Mucosa of stomach (tissue), 1 donor: ENCODE results near the gene MAGEE1.

ENCODE experiments used
- H3K27me3 ChIP-seq: one replicate; pipeline ENCODE4 v1.7.0; 2013; ENCODE audit warnings: mild to moderate bottlenecking, low read length; ENCODE audit not compliant: control insufficient read depth, insufficient read depth
- H3K36me3 ChIP-seq: one replicate; pipeline ENCODE4 v1.7.0; 2013; ENCODE audit warnings: low read length; ENCODE audit not compliant: control insufficient read depth, insufficient read depth
- H3K4me1 ChIP-seq: one replicate; pipeline ENCODE4 v1.7.0; 2013; ENCODE audit warnings: mild to moderate bottlenecking, low read length; ENCODE audit not compliant: control insufficient read depth, insufficient read depth
- H3K4me3 ChIP-seq: one replicate; pipeline ENCODE4 v1.7.0; 2013; ENCODE audit warnings: low read length
- H3K9ac ChIP-seq: one replicate; pipeline ENCODE4 v1.7.0; 2013; ENCODE audit warnings: mild to moderate bottlenecking, low read length, moderate library complexity
- H3K9me3 ChIP-seq: one replicate; pipeline ENCODE4 v1.7.0; 2013; ENCODE audit warnings: mild to moderate bottlenecking, low read length, moderate library complexity; ENCODE audit not compliant: control insufficient read depth
- donor health status: Pancreatic carcinoma.

The MAGEE1 gene, protein sequence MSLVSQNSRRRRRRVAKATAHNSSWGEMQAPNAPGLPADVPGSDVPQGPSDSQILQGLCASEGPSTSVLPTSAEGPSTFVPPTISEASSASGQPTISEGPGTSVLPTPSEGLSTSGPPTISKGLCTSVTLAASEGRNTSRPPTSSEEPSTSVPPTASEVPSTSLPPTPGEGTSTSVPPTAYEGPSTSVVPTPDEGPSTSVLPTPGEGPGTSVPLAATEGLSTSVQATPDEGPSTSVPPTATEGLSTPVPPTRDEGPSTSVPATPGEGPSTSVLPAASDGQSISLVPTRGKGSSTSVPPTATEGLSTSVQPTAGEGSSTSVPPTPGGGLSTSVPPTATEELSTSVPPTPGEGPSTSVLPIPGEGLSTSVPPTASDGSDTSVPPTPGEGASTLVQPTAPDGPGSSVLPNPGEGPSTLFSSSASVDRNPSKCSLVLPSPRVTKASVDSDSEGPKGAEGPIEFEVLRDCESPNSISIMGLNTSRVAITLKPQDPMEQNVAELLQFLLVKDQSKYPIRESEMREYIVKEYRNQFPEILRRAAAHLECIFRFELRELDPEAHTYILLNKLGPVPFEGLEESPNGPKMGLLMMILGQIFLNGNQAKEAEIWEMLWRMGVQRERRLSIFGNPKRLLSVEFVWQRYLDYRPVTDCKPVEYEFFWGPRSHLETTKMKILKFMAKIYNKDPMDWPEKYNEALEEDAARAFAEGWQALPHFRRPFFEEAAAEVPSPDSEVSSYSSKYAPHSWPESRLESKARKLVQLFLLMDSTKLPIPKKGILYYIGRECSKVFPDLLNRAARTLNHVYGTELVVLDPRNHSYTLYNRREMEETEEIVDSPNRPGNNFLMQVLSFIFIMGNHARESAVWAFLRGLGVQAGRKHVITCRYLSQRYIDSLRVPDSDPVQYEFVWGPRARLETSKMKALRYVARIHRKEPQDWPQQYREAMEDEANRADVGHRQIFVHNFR

DNA sequence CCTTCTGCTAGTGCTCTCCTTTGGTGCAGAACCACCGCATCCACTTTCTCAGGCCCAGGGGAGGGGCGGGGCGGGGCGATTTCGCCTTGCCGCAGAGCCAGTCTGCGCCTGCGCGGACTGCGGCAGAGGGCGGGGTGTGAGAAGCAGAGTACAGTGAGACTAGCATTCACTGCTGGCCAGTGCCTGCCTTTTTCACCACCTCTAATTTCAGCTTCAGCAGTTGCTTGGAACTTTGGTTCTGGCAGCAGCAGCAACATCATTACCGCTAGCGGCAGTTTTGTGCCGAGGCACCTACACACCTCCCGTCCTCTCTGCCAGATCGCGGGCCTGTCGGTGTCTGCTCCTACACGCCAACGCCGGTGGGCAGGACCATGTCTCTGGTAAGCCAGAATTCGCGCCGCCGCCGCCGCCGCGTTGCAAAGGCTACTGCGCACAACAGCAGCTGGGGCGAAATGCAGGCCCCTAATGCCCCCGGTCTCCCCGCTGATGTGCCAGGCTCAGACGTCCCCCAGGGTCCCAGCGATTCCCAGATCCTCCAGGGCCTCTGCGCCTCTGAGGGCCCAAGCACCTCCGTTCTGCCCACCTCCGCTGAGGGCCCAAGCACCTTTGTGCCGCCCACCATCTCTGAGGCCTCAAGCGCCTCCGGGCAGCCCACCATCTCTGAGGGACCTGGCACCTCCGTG is at the start of gene MAGEE1:
Gene MAGEE1 (plus strand): TSS at position 151 of the 683 bp plus-strand sequence. CDS start 221 bp downstream, at position 372.
- no peaks in the 10 kb centered on the region for H3K9me3 ChIP-seq
- H3K9ac ChIP-seq, result peak within 1 kb of the TSS; percentile 55
- H3K36me3 ChIP-seq, result no peaks in the 10 kb centered on the region
- no peaks in the 10 kb centered on the region for H3K4me1 ChIP-seq
- peak within 1 kb of the TSS; percentile 60 for H3K4me3 ChIP-seq
- H3K27me3 ChIP-seq, result no peaks in the 10 kb centered on the region

GRCh38 chrX:76398970-76399369 is 28.5 kb upstream of the MAGEE1 start:
- H3K4me1 ChIP-seq, result no peaks in the 10 kb centered on the region
- H3K9me3 ChIP-seq, result no peaks in the 10 kb centered on the region
- H3K36me3 ChIP-seq, result no peaks in the 10 kb centered on the region
- no peaks in the 10 kb centered on the region for H3K27me3 ChIP-seq
- no peak overlapping the region for H3K4me3 ChIP-seq
- H3K9ac ChIP-seq, result no peak overlapping the region

DNA sequence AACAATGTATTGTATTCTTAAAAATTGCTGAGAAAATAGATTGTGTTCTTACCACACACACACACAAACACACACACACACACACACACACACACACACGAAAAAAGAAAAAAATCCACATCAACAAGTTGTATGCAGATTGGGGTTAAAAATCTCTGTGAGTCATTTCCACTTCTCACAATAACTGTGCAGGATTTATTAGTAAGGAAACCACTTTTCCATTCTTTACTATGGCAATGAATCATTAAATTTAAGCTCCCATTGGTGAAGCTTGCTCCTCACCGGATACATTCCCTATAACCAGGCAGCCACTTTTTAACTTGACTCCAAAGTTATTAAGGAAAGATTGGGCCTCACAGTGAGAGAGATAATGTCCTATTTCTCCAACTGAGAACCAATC is 19.7 kb upstream of the MAGEE1 start:
- Histone ChIP-seq H3K36me3 (no peaks in the 10 kb centered on the region), H3K9me3 (no peaks in the 10 kb centered on the region), H3K27me3 (no peaks in the 10 kb centered on the region), H3K4me3 (no peak overlapping the region), H3K9ac (no peak overlapping the region), H3K4me1 (no peaks in the 10 kb centered on the region)

DNA sequence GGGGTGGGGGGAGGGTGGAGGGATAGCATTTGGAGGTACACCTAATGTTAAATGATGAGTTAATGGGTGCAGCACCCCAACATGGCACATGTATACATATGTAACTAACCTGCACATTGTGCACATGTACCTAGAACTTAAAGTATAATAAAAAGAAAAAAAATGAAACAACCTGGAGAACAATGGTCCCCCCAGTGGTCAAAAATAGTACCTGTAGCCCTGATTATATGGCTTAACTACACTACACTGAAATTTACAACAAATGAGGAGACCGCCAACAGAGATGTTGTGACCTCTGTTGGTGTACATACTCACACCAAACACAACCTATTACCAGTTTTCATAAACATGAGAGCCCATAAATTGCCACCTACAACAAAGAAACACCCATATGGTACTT is 7.3 kb upstream of the MAGEE1 start:
- H3K4me1 ChIP-seq, result no peaks in the 10 kb centered on the region
- H3K27me3 ChIP-seq, result no peaks in the 10 kb centered on the region
- H3K9ac ChIP-seq, result no peak overlapping the region
- no peak overlapping the region for H3K4me3 ChIP-seq
- H3K9me3 ChIP-seq, result no peaks in the 10 kb centered on the region
- no peaks in the 10 kb centered on the region for H3K36me3 ChIP-seq

- Histone ChIP-seq H3K4me3 (peak overlapping the region; percentile 60), H3K27me3 (no peaks in the 10 kb centered on the region), H3K9me3 (no peaks in the 10 kb centered on the region), H3K9ac (peak overlapping the region; percentile 55), H3K36me3 (no peaks in the 10 kb centered on the region), H3K4me1 (no peaks in the 10 kb centered on the region)
These were observed 977 bp downstream of the MAGEE1 start for GRCh38 chrX:76428243-76429130.

DNA sequence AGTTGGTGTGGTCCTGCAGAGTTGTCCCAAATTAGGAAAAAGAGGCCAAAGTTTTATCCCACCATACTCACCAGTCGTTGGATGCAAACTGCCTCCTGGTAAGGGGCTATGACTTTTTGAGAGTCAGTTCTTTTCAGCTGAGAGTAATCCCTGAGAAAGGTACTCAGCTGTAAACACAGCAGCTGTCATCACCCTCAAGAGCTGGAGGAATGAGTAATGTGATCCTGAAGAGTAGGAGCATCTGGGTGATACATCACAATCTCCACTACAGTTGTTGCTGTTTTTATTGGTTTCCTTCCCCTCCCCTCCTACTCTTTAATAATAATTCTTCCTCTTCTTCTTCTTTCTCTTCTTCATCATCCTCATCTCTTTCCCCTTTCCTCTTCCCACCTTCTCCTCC is 5.7 kb downstream of the MAGEE1 start:
- Histone ChIP-seq H3K4me1 (no peaks in the 10 kb centered on the region), H3K9ac (no peak overlapping the region), H3K9me3 (no peaks in the 10 kb centered on the region), H3K4me3 (no peak overlapping the region), H3K27me3 (no peaks in the 10 kb centered on the region), H3K36me3 (no peaks in the 10 kb centered on the region)

DNA sequence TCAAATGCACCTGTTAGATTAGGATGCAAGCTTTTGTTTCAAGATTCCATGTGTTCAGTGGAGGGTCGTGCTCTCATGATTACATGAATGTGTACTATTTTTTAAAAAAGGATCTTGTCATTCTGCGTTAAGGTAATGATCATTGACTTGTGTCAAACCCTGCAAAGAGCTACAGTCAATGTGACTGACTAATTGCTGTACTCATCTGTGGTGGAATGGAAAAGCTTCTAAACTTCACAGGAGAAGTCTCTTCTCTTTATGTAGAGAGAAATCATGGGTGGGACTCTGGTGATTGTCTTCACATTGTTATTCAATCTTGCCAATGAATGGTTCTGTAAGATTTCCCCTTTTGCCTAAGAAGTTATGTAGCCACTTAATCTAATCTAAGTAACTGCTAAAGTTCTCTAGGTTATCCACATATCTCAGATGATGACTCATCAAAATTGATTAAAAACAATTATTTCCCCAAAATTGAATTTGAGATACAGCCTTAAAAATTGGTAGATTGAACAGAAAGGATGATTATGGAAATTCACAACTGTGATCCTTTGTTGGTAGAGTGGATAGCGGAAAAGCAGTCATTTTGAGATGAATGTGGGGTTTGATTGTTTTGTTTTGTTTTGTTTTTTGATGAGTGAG is 6.7 kb downstream of the MAGEE1 start:
- Histone ChIP-seq H3K4me1 (no peaks in the 10 kb centered on the region), H3K27me3 (no peaks in the 10 kb centered on the region), H3K36me3 (no peaks in the 10 kb centered on the region), H3K4me3 (no peak overlapping the region), H3K9me3 (no peaks in the 10 kb centered on the region), H3K9ac (no peak overlapping the region)

- no peaks in the 10 kb centered on the region for H3K4me1 ChIP-seq
- H3K4me3 ChIP-seq, result no peak overlapping the region
- H3K9me3 ChIP-seq, result no peaks in the 10 kb centered on the region
- no peaks in the 10 kb centered on the region for H3K27me3 ChIP-seq
- no peak overlapping the region for H3K9ac ChIP-seq
- no peaks in the 10 kb centered on the region for H3K36me3 ChIP-seq
These were observed 11.7 kb downstream of the MAGEE1 start for GRCh38 chrX:76439188-76439587.

DNA sequence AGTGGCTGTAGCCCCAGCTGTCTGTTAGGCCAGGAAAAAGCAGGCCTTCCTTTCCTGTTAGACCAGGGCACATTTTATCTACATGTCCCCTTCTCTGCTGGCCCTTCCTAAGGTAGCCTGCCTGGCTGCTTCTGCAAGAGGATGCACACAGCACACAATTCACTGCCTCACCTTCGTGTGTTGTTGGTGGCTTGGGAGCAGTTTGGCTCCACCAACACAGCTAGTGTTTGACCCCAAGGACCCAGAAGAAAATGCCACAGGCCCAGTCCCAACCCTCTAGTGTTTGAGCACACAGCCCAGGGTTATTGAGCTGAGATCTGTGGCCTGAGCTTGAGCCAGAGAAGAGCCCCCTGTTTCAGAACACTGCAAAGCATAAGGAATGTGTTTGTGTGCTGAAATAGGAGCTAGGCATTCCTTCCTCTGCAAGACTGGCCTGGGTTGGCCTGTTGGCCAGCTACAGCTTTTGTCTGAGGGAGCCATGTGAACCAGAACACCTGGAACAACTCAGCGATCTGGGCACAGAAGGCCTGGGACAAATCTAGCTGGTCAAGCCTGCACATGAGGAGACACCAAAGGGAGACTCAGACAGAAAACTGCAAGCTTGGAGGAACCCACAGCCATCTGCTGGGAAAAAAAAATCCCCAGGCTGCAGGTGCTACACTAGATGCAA is 26.4 kb downstream of the MAGEE1 start:
- no peaks in the 10 kb centered on the region for H3K4me1 ChIP-seq
- no peaks in the 10 kb centered on the region for H3K27me3 ChIP-seq
- H3K9ac ChIP-seq, result no peak overlapping the region
- H3K9me3 ChIP-seq, result no peaks in the 10 kb centered on the region
- no peak overlapping the region for H3K4me3 ChIP-seq
- no peaks in the 10 kb centered on the region for H3K36me3 ChIP-seq

DNA sequence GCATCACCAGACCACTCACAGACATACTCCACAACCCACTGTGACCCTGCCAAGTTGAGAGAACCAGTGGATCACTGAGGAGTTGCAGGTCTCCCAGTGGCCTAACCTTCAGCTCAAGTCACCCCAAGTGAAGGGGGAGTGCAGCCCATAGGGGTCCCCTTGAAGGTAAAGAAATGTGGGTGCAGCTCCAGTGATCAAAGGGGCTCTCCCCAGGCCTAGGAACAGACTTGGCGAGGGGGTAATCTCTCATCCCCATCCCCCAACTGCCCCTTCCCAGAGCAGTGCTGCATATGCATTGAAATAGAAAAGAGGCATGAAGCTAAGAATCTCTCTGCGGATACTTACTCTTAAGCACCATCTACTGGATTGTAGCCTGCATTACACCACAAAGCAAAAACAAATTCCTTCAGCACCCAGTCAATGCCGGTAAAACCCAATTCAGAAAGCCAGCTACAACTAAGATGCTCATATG is 27.0 kb downstream of the MAGEE1 start:
- no peaks in the 10 kb centered on the region for H3K27me3 ChIP-seq
- H3K9me3 ChIP-seq, result no peaks in the 10 kb centered on the region
- no peaks in the 10 kb centered on the region for H3K4me1 ChIP-seq
- H3K4me3 ChIP-seq, result no peak overlapping the region
- H3K36me3 ChIP-seq, result no peaks in the 10 kb centered on the region
- H3K9ac ChIP-seq, result no peak overlapping the region
